HCT116 (cell line): ENCODE measurements around the gene TMEM244. TPM values are rescaled to one million over a fixed set of nuclear protein-coding genes. Genes with fewer than 3 reads are reported as not detected.

ENCODE experiments used
- ATAC-seq: fragments of 200-7000 bp; cut with Tn5 transposase; 2 replicates; pipeline ENCODE4 v1.9.1; 2020; ENCODE audit warnings: mild to moderate bottlenecking, moderate library complexity
- BruUV-seq: library from RNA; stranded (reverse); fragments of 400-500 nt; replicated peaks from 2 replicates; lab custom pipeline; 2021; lab: Mats Ljungman, UMichigan
- CTCF ChIA-PET: fragments of 300-600 bp; sonication (Branson Sonifier 250); formaldehyde crosslinking; loops from one replicate; lab custom pipeline; 2021; ENCODE audit warnings: antibody characterized with exemption; lab: Charles Lee
- POLR2A ChIA-PET: fragments of 300-600, 350-600 bp; sonication (Branson Sonifier 250); formaldehyde crosslinking; loops from one replicate; lab custom pipeline; 2021; ENCODE audit warnings: antibody characterized with exemption; lab: Charles Lee
- RAD21 ChIA-PET, 2 experiments: fragments of 300-600 bp; sonication (Branson Sonifier 250); formaldehyde crosslinking; loops; one replicate each; lab custom pipeline; 2023; ENCODE audit warnings: low total read pairs in 2 of 2; ENCODE audit not compliant: uncharacterized antibody in 2 of 2, unreplicated experiment in 2 of 2, low non-redundant PET in 1 of 2; lab: Charles Lee
- DNase-seq: peaks from one replicate; pipeline ENCODE4 v3.0.0-alpha.2; 2010; ENCODE audit warnings: low read depth, low spot score
- H2AFZ ChIP-seq: fragments of 200-600 bp; shearing (Covaris generic), sonication (generic); 2 replicates; pipeline ENCODE4 v1.6.1; 2017; ENCODE audit warnings: low read depth, mixed run types, mixed read lengths, antibody characterized with exemption, low read length; ENCODE audit not compliant: poor library complexity, severe bottlenecking
- H3K27ac ChIP-seq: 2 replicates; pipeline ENCODE4 v1.5.1; 2012; ENCODE audit warnings: low read depth, low read length
- H3K27me3 ChIP-seq: fragments of 200-600 bp; sonication (generic); 2 replicates; pipeline ENCODE4 v1.6.1; 2016; ENCODE audit warnings: mixed run types, low read length, mixed read lengths; ENCODE audit not compliant: insufficient read depth
- H3K36me3 ChIP-seq, 2 experiments: fragments of 200-500 bp in 1 of 2; fragments of 200-600 bp in 1 of 2; sonication (Bioruptor generic) in 1 of 2; sonication (generic) in 1 of 2; 2 replicates each; pipeline versions ENCODE4 v1.5.1 to v1.6.1; 2014 to 2016; ENCODE audit warnings: low read length in 2 of 2, inconsistent platforms in 1 of 2, mixed read lengths in 1 of 2, mixed run types in 1 of 2; ENCODE audit not compliant: insufficient read depth in 2 of 2, control insufficient read depth in 1 of 2
- H3K4me1 ChIP-seq, 2 experiments: fragments of 200-600 bp in 1 of 2; sonication (generic) in 1 of 2; 2 replicates each; pipeline versions ENCODE4 v1.5.1 to v1.6.1; 2012 to 2017; ENCODE audit warnings: low read length in 2 of 2, inconsistent platforms in 1 of 2, mild to moderate bottlenecking in 1 of 2, mixed read lengths in 1 of 2, mixed run types in 1 of 2, moderate library complexity in 1 of 2; ENCODE audit not compliant: insufficient read depth in 2 of 2, control insufficient read depth in 1 of 2
- H3K4me2 ChIP-seq: fragments of 200-600 bp; sonication (generic); 2 replicates; pipeline ENCODE4 v1.6.1; 2017; ENCODE audit warnings: mixed run types, low read length, mixed read lengths
- H3K4me3 ChIP-seq, 2 experiments: fragments of 200-600 bp in 1 of 2; sonication (generic) in 1 of 2; replicated peaks in 1 of 2; 2 replicates each; pipeline ENCODE4 v1.5.1; 2011 to 2016; ENCODE audit warnings: low read length in 2 of 2, control low read depth in 1 of 2, low read depth in 1 of 2, mild to moderate bottlenecking in 1 of 2, mixed read lengths in 1 of 2, mixed run types in 1 of 2
- H3K79me2 ChIP-seq: fragments of 200-600 bp; sonication (generic); 2 replicates; pipeline ENCODE4 v1.6.1; 2017; ENCODE audit warnings: mild to moderate bottlenecking, mixed run types, low read length, moderate library complexity, mixed read lengths; ENCODE audit not compliant: insufficient read depth
- H3K9ac ChIP-seq: fragments of 200-600 bp; sonication (generic); 2 replicates; pipeline ENCODE4 v1.6.1; 2016; ENCODE audit warnings: low read length, mixed read lengths
- H3K9me2 ChIP-seq: fragments of 200-600 bp; sonication (generic), shearing (Covaris generic); 2 replicates; pipeline ENCODE4 v1.6.1; 2017; ENCODE audit warnings: mixed run types, mild to moderate bottlenecking, moderate library complexity; ENCODE audit not compliant: insufficient read depth
- H3K9me3 ChIP-seq, 2 experiments: fragments of 200-500 bp in 1 of 2; fragments of 200-600 bp in 1 of 2; sonication (Bioruptor generic) in 1 of 2; sonication (generic) in 1 of 2; 2 replicates each; pipeline ENCODE4 v1.6.1; 2014 to 2017; ENCODE audit warnings: low read length in 2 of 2, mixed read lengths in 2 of 2, inconsistent platforms in 1 of 2, low read depth in 1 of 2, mild to moderate bottlenecking in 1 of 2, mixed run types in 1 of 2, moderate library complexity in 1 of 2; ENCODE audit not compliant: control insufficient read depth in 1 of 2, insufficient read depth in 1 of 2
- H4K20me1 ChIP-seq: fragments of 200-600 bp; sonication (generic), shearing (Covaris generic); 2 replicates; pipeline ENCODE4 v1.6.1; 2017; ENCODE audit warnings: mixed run types, mild to moderate bottlenecking, moderate library complexity; ENCODE audit not compliant: insufficient read depth
- CBX3 ChIP-seq: IDR thresholded peaks from 2 replicates; pipeline ENCODE4 v1.6.1; 2012; ENCODE audit warnings: low read depth
- EGR1 ChIP-seq: IDR thresholded peaks from 2 replicates; pipeline ENCODE4 v1.6.1; 2012; ENCODE audit warnings: low read depth
- EZH2 ChIP-seq: fragments of 200-600 bp; sonication (generic); IDR thresholded peaks from 2 replicates; pipeline ENCODE4 v1.6.1; 2017; ENCODE audit warnings: antibody characterized with exemption, mixed run types
- FOSL1 ChIP-seq: IDR thresholded peaks from 2 replicates; pipeline ENCODE4 v1.6.1; 2012; ENCODE audit warnings: low read depth
- JUND ChIP-seq: IDR thresholded peaks from 2 replicates; pipeline ENCODE4 v1.6.1; 2012
- POLR2AphosphoS5 ChIP-seq: IDR thresholded peaks from 2 replicates; pipeline ENCODE4 v1.6.1; 2011; ENCODE audit warnings: mild to moderate bottlenecking, low read depth, low read length, moderate library complexity
- SIN3A ChIP-seq: IDR thresholded peaks from 2 replicates; pipeline ENCODE4 v1.6.1; 2012; ENCODE audit warnings: low read depth
- SP1 ChIP-seq: IDR thresholded peaks from 2 replicates; pipeline ENCODE4 v1.6.1; 2012; ENCODE audit warnings: low read depth
- TCF7L2 ChIP-seq: IDR thresholded peaks from 2 replicates; pipeline ENCODE4 v1.7.0; 2011; ENCODE audit warnings: borderline replicate concordance, inconsistent platforms; ENCODE audit not compliant: insufficient read depth, insufficient read length; ENCODE audit errors: extremely low read depth
- YY1 ChIP-seq: IDR thresholded peaks from 2 replicates; pipeline ENCODE4 v1.6.1; 2011; ENCODE audit warnings: low read length, low read depth, moderate library complexity, mild to moderate bottlenecking; ENCODE audit not compliant: insufficient replicate concordance; ENCODE audit errors: extremely low read depth
- intact Hi-C: fragments of 100-400 bp; cut with micrococcal nuclease; formaldehyde crosslinking; loops from 2 replicates; pipeline ENCODE4 v1.10.0; 2022
- total RNA-seq: library from RNA; stranded (reverse); gene quantifications from one replicate; pipeline ENCODE4 v1.2.1, GENCODE V29; 2021; ENCODE audit not compliant: unreplicated experiment
- TF ChIP-seq, protein P1 (sequence below): IDR thresholded peaks from 2 replicates; pipeline ENCODE4 v1.6.1; 2011; ENCODE audit warnings: mild to moderate bottlenecking, low read length, moderate library complexity; ENCODE audit not compliant: insufficient replicate concordance; ENCODE audit errors: extremely low read depth
- TF ChIP-seq, protein P2 (sequence below): IDR thresholded peaks from 2 replicates; pipeline ENCODE4 v1.6.1; 2012
- TF ChIP-seq, protein P3 (sequence below): IDR thresholded peaks from 2 replicates; pipeline ENCODE4 v1.6.1; 2012; ENCODE audit warnings: low read depth
- TF ChIP-seq, protein P4 (sequence below), 3 experiments: fragments of 200-600 bp in 1 of 3; sonication (generic) in 1 of 3; IDR thresholded peaks in 2 of 3; conservative IDR thresholded peaks in 1 of 3; 2 replicates each; pipeline ENCODE4 v1.5.1; 2012 to 2017; ENCODE audit warnings: low read depth in 2 of 3, low read length in 2 of 3, antibody characterized with exemption in 1 of 3, borderline replicate concordance in 1 of 3, control low read depth in 1 of 3, mild to moderate bottlenecking in 1 of 3, mixed read lengths in 1 of 3, mixed run types in 1 of 3, moderate library complexity in 1 of 3; ENCODE audit not compliant: insufficient read depth in 1 of 3
- TF ChIP-seq, protein P5 (sequence below): IDR thresholded peaks from 2 replicates; pipeline ENCODE4 v1.6.1; 2012

TMEM244 gene
- total RNA-seq, 1 experiment from 2014 or later = not detected

DNA sequence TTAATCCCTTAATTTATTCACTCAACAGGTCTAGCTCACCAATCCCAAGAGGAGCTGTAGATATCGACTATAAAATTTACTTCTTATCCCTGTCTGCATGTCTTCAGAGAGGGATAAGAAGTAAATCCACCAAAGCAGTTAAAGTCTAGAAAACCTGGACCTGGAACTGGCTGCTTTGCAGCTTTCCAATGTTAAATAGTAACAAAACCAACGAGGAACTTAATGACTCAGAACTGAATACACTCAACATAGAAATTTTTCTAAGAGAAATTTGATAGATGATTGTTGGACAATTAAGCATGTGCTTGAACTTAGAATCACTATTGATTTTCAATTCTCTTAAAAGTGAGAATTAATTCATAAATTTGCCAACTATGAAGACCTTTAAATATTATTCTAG lies 11.5 kb upstream of the TMEM244 start (continued):
- TF ChIP-seq, protein P1, sequence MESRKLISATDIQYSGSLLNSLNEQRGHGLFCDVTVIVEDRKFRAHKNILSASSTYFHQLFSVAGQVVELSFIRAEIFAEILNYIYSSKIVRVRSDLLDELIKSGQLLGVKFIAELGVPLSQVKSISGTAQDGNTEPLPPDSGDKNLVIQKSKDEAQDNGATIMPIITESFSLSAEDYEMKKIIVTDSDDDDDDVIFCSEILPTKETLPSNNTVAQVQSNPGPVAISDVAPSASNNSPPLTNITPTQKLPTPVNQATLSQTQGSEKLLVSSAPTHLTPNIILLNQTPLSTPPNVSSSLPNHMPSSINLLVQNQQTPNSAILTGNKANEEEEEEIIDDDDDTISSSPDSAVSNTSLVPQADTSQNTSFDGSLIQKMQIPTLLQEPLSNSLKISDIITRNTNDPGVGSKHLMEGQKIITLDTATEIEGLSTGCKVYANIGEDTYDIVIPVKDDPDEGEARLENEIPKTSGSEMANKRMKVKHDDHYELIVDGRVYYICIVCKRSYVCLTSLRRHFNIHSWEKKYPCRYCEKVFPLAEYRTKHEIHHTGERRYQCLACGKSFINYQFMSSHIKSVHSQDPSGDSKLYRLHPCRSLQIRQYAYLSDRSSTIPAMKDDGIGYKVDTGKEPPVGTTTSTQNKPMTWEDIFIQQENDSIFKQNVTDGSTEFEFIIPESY = no peak
- TF ChIP-seq EGR1 (no peak), FOSL1 (no peak)
- TF ChIP-seq, protein P2, sequence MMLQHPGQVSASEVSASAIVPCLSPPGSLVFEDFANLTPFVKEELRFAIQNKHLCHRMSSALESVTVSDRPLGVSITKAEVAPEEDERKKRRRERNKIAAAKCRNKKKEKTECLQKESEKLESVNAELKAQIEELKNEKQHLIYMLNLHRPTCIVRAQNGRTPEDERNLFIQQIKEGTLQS = no peak

DNA sequence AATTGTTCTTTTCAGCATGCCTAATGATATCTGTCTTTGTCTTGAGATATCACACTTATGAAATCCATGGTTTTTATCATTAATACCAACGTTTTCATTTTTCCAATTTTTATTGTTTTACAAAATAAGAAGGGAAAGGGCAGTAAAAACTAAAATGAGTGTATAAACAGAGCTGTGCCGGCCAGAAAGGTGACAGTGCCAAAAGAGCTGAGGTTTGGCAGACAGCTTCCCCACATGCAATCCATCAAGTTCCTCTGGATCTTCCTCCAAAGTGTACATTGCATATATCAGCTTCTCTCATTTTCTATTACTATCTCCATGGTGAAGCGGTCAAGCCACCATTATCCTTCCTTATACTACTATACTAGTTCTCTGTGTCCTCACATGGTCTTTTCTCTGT lies 10.1 kb upstream of the TMEM244 start:
- Histone ChIP-seq H3K79me2 (no peaks in the 10 kb centered on the region), H3K27me3 (no peaks in the 10 kb centered on the region), H3K4me1 (peaks cover 0 to 4% of the 10 kb centered on the region in 2 experiments; a peak in 1 of 4 replicates), H4K20me1 (no peaks in the 10 kb centered on the region), H3K9ac (no peak overlapping the region), H3K27ac (no peak overlapping the region), H3K9me2 (0 out of 2 replicates have a peak, but pooled peaks cover 4% of the 10 kb centered on the region), H3K9me3 (no peaks in the 10 kb centered on the region), H3K4me3 (no peak overlapping the region), H3K4me2 (no peak overlapping the region), H3K36me3 (no peaks in the 10 kb centered on the region), H2AFZ (peak overlapping the region; percentile 51)
- ChIA-PET RAD21 (no interaction called here), POLR2A (interaction anchor here (1.3 kb wide), 1 partner anchor 12 kb away, joined by 3 read pairs; no protein-coding TSS in a partner anchor), CTCF (no interaction called here)
- ATAC-seq (no peak), DNase-seq (no peak)
- BruUV-seq = no TSS peak
- intact Hi-C loops = no loop called here
- no peak for TF ChIP-seq EZH2
- no peak for TF ChIP-seq TCF7L2
- TF ChIP-seq, protein P1 = no peak
- TF ChIP-seq SP1 = no peak
- TF ChIP-seq JUND = no peak
- TF ChIP-seq, protein P3, sequence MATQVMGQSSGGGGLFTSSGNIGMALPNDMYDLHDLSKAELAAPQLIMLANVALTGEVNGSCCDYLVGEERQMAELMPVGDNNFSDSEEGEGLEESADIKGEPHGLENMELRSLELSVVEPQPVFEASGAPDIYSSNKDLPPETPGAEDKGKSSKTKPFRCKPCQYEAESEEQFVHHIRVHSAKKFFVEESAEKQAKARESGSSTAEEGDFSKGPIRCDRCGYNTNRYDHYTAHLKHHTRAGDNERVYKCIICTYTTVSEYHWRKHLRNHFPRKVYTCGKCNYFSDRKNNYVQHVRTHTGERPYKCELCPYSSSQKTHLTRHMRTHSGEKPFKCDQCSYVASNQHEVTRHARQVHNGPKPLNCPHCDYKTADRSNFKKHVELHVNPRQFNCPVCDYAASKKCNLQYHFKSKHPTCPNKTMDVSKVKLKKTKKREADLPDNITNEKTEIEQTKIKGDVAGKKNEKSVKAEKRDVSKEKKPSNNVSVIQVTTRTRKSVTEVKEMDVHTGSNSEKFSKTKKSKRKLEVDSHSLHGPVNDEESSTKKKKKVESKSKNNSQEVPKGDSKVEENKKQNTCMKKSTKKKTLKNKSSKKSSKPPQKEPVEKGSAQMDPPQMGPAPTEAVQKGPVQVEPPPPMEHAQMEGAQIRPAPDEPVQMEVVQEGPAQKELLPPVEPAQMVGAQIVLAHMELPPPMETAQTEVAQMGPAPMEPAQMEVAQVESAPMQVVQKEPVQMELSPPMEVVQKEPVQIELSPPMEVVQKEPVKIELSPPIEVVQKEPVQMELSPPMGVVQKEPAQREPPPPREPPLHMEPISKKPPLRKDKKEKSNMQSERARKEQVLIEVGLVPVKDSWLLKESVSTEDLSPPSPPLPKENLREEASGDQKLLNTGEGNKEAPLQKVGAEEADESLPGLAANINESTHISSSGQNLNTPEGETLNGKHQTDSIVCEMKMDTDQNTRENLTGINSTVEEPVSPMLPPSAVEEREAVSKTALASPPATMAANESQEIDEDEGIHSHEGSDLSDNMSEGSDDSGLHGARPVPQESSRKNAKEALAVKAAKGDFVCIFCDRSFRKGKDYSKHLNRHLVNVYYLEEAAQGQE = no peak
- TF ChIP-seq YY1 = no peak
- TF ChIP-seq, protein P4, sequence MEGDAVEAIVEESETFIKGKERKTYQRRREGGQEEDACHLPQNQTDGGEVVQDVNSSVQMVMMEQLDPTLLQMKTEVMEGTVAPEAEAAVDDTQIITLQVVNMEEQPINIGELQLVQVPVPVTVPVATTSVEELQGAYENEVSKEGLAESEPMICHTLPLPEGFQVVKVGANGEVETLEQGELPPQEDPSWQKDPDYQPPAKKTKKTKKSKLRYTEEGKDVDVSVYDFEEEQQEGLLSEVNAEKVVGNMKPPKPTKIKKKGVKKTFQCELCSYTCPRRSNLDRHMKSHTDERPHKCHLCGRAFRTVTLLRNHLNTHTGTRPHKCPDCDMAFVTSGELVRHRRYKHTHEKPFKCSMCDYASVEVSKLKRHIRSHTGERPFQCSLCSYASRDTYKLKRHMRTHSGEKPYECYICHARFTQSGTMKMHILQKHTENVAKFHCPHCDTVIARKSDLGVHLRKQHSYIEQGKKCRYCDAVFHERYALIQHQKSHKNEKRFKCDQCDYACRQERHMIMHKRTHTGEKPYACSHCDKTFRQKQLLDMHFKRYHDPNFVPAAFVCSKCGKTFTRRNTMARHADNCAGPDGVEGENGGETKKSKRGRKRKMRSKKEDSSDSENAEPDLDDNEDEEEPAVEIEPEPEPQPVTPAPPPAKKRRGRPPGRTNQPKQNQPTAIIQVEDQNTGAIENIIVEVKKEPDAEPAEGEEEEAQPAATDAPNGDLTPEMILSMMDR (IDR thresholded peaks at IDR 0.05 in 2 of 3, conservative IDR thresholded peaks at IDR 0.05 in 1 of 3; ENCODE audit: borderline replicate concordance in 1 of 3, insufficient read depth in 1 of 3, low read depth in 2 of 3, low read length in 2 of 3) = no peak
- TF ChIP-seq SIN3A = no peak
- no peak for TF ChIP-seq EGR1
- TF ChIP-seq, protein P5, sequence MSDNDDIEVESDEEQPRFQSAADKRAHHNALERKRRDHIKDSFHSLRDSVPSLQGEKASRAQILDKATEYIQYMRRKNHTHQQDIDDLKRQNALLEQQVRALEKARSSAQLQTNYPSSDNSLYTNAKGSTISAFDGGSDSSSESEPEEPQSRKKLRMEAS = no peak
- no peak for TF ChIP-seq POLR2AphosphoS5
- TF ChIP-seq CBX3 = no peak
